ENCODE data around the gene LRRC28.
A peak's percentile ranks its signal among the peaks of the same experiment; 100 is the strongest.

Gene LRRC28

DNA sequence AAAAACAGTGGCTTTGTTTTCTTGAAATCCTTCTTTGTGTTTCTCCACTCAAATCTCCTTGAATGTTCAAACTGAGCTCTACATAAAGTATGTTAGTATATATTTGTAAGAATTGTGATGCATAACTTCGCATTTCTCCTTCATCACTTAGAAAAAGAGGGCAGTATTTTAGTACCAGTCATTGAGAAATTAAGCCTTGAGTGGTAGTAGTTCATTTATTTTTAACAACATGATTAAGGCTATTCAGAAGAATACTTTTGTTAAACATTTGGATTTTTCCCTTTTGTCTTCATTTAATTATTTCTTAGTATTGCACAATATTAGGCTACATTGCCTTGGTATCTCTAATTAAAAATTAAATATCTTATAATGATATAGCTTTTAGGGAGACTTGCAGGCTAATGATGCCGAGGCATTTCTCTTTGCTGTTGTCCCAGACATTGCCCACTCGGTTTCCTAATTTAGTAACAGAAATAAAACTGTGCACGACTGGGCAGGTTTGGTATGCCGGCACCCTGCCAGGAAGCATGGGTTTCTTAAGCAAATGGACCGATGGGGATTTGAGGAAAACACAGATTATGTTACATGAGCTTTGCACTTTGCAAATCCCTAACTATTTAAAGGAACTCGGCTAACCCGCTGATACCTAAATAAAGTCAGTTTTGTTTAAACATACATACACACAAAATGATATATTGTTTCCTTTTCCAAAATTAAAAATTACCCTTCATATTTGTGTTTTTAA is 54.7 kb downstream of the LRRC28 start:
- DNase-seq (ENCODE audit: low read depth), result peak; percentile 72

DNA sequence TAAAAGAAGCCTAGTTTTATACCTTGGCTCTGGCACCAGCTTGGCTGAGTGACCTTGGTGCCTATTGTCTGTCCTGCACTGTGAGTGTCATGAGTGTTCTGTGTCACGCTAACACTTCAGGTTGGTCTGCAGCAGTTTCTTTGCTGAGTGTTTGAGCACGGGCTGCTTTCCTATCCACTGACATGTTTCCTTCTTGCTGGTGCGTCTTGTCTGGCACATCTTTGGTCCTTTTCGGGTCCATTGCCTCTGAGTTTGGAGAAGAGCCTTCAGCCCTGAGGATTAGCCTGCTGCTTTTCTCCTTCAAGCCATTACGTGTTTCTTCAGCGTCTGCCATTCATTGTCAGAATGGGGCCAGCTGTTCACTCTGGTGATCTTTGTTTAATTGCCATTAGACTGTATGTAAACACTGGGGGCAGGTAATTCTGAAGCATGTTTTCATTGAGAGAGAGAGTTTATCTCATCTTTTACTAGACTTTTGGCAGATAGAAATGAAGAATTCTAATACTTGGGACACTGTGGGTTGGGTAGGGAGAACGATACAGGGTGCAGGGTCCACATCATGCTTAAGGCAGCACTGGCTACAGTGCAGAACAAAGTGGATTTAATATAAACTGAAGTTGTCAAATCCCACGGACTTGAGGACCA is 55.5 kb downstream of the LRRC28 start:
- DNase-seq (ENCODE audit: low read depth), result no peak

DNA sequence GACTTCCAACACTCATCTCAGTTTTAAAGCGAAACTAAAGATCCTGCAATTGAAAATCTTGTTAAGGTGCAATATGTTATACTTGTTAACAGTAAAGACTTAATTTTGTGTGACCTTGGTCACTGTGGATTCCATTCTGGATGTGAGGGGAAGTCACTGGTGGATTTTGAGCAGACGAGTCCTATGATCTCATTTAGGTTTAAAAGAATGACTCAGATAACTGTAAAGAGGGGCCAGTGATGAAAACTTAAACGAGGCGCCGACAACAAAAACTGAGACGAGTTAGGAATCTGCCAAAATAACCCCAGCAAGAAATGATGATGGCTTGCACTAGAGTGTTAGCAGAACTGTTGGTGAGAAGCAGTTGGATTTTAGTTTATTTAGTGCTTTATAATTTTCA is 56.5 kb downstream of the LRRC28 start:
- DNase-seq (ENCODE audit: low read depth), result no peak

DNA sequence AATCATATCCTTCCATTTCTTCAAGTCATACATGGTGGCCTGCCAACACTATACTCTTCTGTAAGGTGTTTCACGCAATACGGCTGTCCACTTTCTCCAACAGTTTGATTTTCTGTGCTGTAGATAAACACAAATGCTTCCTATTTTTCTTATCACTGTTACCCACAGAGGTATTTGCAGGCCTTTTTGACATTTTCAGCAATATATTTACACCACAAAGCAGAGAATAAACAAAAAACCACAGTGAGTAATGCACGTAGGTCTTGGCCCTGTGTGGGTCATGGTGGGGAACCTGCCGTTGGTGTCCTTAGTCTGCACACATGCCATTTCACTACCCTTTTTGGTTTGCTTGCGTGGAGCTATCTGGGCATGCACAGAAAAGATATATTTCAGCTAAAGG is 59.5 kb downstream of the LRRC28 start:
- no peak for DNase-seq (ENCODE audit: low read depth)

DNA sequence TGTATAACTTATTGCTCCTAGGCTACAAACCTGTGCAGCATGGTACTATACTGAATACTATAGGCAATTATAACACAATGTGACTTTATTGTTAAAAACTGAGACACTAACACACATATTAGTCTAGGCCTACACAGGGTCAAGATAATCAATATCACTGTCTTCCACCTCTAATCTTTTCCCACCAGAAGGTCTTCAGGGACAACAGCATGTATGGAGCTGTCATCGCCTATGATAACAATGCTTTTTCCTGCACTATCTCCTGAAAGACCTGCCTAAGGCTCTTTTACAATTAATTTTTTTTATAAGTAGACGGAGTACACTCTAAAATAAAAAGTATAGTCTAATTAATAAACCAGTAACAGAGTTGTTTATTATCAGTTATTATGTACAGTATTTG is 60.9 kb downstream of the LRRC28 start:
- no peak for DNase-seq (ENCODE audit: low read depth)

DNA sequence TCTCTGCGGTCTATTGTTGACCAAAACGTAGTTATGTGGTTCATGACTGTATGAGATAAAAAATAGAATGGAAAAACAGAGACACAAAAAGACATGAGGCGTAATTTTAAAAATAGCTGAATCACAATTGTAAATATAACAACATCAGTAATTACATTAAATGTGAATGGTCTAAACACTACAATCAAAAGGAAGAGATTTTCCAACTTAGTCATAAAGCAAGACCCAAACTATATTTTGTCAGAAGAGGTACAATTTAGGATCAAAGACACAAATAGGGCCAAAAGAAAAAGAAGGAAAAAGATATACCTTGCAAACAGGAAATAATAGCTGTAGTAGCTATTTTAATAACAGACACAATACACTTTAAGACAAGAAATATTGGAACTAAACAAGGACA is 61.5 kb downstream of the LRRC28 start:
- no peak for DNase-seq (ENCODE audit: low read depth)

DNA sequence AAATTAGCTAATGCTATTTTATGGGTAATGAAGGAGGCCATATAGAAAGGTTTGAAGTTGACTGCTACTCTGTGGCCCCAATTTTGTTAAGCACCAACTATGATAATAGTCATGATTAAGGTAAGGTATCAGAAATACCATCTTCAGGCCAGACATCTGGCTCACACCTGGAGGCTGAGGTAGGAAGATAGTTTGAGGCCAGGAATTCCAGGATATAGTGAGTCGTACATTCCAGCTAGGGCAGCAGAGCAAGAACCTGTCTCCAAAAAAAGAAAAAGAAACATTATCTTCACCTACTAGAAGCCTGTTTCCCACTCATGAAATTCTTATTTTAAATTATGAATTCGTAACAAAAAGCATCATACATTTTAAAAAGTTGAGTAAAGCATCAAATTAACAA is 64.4 kb downstream of the LRRC28 start:
- DNase-seq (ENCODE audit: low read depth), result no peak

DNA sequence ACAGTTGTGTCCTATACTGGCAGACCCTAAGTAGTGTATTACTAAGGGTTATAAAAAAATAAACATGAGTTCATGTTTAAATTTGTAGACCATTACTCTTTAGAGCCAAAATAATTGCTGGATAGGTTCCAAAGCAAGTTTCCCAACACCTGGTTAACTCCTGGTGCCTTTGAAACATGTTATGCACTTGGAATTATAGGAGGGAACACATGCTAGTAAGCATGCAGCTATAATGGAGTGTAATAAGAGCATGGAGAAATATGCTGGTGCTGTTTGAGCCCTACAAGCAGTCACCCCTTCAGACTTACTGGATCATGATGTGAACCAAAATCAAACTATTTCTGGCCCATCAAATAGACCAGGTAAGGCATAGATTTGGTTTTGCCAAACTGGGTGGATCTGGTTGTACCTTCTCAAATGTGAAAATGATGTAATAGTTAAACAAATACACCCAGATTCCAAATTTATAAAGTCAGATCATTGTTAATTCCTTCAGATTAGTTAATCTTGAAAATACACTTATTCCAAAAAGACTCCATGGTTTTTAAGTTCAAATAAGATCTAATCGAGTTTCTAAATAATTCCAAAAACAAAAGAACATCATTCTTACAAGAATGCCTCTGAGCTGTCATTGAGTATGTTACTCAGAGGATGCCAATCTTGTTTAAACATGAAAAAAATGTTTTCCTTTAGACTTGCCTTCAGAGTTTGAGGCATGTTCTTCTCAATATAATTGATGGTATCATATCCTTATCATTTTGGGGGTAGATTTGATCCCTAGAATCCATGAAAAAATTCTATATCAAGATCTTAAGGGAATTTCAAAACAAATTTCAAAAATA is 69.3 kb downstream of the LRRC28 start:
- DNase-seq (ENCODE audit: low read depth), result no peak

DNA sequence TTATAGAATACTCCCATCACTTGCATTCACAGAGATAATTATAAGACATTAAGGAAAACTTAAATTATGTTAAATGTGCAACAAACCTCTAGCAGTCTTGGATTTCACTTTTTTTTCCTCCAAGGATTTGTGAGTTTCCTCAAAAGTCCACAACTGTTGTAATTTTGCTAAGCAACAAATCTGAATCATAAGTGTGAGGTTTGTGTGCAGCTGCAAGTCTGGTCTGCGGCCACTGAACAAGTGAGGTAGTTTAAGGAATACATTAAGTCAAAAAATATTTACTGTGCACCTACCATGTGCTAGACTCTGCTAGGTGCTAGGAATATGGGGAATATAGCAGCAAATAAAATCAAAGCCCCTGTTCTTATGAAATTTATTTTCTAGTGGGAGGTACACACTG is 70.2 kb downstream of the LRRC28 start:
- DNase-seq (ENCODE audit: low read depth), result peak; percentile 34

DNA sequence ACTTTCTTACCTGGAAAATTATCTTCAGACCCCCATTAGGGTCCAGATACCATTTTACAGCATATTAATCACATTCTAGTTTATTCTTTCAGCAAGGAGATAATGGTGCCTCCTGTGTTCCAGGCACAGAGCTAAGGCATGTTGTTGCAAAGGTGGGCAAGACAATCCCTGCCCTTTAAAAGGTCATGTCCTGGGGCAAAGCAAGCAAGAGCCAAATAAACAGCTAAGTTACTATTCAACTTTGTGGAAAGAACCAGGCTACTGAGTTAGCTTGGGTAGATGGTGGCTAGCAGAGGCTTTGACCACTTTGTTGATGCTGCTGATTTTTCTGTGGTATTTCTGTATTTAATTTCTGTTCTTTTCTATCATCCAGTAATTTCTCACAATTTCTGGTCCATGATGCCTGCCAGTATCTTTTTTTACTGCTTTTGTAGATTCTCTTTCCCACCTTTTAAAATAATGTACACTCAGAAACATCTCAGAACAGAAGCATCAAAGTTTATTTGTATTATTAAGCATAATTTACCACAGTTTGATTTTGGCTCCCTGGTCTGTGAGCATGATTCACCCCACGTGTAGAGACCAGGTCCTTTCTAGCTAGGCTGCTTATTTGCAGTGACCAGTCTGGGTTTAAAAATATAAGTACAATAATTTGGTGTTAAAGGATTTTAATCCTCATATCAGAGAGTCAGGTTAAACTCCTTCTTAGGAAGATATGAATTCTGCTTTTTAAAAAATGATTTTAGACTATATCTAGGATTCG is 71.5 kb downstream of the LRRC28 start:
- no peak for DNase-seq (ENCODE audit: low read depth)

DNA sequence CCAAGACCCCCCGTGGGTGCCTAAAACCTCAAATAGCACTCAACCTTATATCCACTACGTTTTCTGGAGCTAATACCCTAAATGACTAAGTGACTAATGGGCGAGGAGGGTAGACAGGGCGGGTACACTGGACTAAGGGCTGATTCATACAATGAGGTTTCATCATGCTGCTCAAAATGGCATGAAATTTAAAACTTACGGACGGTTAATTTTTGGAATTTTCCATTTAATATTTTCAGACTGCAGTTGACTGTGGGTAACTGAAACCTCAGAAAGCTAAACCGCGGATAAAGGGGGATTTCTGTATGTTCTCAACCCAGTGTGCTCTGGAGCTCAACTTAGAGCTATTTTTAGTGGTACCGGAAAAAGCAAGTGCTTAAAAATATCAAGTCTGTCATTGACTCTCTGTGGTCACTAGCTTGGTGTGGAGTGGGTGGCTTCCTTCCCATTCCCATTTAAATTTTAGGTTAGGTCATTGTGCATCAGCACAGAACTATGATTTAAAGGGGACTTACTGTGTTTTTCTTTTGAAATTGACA is 72.9 kb downstream of the LRRC28 start:
- DNase-seq (ENCODE audit: low read depth), result peak; percentile 85

DNA sequence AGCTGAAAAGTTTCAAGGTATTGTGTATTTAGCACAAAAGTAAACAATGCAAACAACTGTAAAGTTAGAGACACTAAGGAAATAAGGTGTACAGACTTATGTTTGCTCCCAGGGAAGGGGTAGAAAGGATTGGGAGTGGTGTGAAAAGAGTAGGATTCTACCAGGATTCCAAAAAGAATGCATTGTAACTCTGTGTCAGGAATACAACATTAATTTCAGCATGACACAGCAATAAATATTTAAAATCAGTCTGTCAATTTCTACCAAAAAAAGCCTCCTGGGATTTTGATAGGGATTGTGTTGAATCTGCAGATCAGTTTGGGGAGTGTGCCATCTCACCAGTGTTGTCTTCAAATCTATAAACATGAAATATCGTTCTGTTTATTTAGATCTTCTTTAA is 73.4 kb downstream of the LRRC28 start:
- no peak for DNase-seq (ENCODE audit: low read depth)

DNA sequence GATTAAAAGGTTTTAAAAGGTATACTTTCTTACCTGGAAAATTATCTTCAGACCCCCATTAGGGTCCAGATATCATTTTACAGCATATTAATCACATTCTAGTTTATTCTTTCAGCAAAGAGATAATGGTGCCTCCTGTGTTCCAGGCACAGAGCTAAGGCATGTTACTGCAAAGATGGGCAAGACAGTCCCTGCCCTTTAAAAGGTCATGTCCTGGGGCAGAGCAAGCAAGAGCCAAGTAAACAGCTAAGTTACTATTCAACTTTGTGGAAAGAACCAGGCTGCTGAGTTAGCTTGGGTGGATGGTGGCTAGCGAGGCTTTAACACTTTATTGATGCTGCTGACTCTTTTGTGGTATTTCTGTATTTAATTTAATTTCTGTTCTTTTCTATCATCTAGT is 75.0 kb downstream of the LRRC28 start:
- DNase-seq (ENCODE audit: low read depth), result no peak

DNA sequence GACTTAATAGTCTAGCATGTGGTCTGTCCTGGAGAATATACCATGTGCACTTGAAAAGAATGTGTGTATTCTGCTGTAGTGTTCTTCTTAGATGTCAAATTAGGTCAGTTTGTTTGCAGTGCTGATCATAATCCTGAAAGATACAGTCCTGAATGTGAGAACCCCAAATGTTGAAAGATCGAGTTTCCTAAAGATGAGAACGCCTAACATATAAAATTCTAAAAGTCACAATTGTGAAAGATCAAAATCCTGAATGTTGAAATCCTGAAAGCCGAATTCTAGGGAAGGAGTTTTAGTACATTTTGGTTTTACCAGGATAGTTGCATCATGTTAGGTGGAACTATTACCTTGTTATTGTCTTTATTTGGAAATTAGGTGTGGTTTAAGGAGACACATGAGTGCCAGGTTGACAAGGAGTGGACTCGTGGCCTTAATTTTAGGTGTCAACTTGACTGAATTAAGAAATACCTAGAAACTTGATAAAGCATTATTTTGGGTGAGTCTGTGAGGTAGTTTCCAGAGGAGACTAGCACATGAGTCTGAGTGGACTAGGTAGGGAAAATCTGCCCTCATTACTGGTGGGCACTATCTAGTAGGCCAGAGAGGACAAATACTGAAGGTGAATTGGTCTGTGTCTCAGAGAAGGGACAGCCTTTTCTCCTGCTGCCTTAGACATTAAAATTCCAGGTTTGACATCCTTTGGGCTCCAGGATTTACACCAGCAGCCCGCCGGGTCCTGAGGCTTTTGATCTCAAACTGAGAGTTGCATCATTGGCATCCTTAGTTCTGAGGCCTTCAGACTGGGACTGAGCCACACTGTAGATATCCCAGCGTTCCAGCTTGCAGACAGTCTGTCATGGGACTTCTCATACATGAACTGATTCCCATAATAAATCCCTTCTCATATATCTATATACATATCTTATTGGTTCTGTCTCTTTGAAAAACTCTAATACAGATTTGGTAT is 77.1 kb downstream of the LRRC28 start:
- no peak for DNase-seq (ENCODE audit: low read depth)

DNA sequence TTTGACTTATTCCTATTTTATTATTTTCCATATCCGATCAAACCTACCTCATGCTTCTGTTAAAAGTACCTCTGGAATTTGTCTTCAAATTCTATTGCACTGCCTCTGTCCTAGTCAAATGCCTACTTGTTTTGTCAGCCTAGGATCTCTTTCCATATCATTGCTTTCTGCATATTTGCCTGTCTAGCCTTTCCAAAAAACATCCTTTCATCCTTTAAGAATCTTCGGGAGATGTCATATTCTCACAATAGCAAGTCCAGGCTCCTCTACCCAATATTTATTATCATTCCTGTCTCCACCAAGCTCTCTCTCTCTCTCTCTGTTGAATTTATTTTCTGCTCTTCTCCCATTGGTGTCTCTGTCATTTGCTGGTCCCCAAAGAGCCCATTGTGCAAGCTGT is 80.1 kb downstream of the LRRC28 start:
- no peak for DNase-seq (ENCODE audit: low read depth)

DNA sequence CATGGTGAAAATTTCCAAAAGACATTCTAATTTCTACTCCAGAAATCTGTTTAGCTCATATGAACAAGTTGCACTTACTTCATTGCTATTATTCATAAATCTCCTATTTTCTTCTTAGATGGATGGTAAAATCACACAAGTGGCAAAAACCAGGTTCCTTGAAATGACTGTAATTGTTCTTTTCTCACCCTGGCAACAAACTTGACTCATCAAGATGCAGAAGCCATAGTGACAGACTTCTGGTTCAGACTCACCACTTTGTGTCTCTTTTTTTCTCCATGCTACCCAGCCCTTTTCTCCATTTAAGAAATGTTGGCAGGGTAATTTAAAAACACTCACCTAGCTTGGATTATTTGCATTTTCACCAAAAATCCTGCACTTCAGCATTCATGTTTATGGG is 82.1 kb downstream of the LRRC28 start:
- DNase-seq (ENCODE audit: low read depth), result no peak

DNA sequence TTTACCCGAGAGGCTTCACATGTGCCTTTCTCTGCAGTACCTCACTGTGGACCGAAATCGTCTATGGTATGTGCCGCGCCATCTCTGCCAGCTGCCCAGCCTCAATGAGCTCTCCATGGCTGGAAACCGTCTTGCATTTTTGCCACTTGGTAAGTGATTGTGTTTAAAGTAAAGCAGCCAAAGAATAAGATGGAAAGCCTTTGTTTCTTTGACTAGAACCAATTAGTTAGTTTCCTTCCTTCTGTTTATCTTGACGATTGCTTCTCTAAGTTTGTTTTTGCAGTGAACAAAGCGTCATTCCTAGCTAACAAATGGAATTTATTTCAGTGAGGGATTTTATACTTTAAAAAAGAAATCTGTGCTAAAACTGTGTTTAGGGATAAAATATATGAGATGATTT is 82.7 kb downstream of the LRRC28 start:
- DNase-seq (ENCODE audit: low read depth), result no peak

DNA sequence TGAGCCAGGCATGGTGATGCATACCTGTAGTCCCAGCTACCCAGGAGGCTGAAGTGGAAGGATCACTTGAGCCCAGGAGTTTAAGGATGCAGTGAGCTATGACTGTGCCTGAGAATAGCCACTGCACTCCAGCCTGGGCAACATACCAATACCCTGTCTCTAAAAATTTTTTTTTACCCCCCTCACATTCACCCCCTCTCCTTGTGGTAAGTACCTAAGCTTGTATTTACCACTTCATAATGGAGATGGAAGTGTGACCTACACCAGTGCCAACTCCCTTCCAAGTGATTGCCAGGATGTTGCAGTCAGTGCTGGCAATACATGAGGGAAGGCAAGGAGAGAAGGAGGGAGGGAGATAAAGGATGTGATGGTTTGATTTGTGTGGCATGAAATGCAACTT is 84.2 kb downstream of the LRRC28 start:
- no peak for DNase-seq (ENCODE audit: low read depth)

DNA sequence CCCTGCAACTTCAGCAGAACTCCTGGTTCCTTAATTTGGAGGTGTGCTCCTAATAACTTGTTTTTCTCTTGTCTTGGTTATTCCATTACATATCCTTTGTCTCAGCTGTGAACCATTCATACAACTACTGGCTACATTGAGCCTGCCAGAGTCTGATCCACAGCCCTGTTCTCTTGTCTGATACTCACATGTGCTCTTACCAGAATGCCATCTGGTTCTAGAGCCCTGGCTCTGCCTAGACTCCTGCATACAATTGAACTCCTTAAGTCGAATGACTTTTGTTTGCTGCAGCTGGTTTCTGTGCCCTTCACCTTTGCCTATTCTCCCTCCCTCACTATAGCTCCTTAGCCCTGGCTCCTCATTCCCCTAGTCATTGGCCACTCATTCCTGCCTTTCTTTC is 85.5 kb downstream of the LRRC28 start:
- no peak for DNase-seq (ENCODE audit: low read depth)

DNA sequence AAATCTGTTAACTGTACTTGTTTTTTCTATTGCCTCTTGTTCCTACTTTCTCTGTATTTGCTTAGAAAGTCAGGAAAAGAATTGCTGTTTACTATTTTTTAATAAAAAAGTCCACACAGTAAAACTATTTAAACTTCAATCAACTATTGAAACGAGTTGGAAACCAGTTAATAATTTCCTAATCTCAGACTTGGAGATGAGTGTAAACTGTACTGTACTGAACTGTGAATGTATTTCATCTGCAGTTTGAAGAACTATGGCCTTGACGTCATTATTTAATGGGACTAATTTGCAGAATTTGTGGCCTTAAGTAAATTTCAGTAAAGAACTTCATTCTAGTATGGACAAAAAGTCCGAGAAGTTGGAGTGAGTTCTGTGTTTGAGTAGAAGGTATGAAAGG is 89.1 kb downstream of the LRRC28 start:
- no peak for DNase-seq (ENCODE audit: low read depth)

DNA sequence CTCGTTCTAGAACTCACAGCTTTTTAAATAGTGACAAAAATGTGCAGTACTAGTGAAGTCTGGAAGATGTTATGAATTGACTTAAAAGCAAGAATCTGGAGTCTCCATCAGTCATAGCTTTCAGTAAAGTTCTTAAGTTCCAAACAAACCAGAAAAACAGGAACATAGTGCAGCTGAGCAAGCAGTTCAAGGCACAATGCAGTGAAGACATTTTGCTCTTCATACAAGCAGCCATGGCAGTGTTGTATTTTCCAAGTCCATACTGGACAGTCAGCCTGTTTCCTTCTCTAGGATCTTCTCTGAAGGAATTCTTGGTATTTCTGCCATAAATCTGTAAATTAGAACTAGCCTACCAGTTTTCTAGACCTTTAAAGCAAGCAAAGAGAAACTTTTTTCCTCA is 90.5 kb downstream of the LRRC28 start:
- DNase-seq (ENCODE audit: low read depth), result no peak

Data from stromal cell of bone marrow (primary cell).